ENCODE measurements around the gene S100A7A.

- TF ChIP-seq CTCF (IDR thresholded peaks at IDR 0.05; ENCODE audit: low read length) (no peak), EZH2 (IDR thresholded peaks at IDR 0.05; ENCODE audit: borderline replicate concordance, low read length) (no peak)
Measured at GRCh38 chr1:153379591-153379990, 36.7 kb upstream of the S100A7A start.
